Activated effector memory CD4-positive, alpha-beta T cell treated with Interleukin-2 at 50 U/mL for 16 hours (primary cell): ENCODE data around the gene MAPK8.

Experiments used
- DNase-seq: peaks from one replicate; pipeline ENCODE4 v3.0.0-alpha.2; 2020

MAPK8 gene

DNA sequence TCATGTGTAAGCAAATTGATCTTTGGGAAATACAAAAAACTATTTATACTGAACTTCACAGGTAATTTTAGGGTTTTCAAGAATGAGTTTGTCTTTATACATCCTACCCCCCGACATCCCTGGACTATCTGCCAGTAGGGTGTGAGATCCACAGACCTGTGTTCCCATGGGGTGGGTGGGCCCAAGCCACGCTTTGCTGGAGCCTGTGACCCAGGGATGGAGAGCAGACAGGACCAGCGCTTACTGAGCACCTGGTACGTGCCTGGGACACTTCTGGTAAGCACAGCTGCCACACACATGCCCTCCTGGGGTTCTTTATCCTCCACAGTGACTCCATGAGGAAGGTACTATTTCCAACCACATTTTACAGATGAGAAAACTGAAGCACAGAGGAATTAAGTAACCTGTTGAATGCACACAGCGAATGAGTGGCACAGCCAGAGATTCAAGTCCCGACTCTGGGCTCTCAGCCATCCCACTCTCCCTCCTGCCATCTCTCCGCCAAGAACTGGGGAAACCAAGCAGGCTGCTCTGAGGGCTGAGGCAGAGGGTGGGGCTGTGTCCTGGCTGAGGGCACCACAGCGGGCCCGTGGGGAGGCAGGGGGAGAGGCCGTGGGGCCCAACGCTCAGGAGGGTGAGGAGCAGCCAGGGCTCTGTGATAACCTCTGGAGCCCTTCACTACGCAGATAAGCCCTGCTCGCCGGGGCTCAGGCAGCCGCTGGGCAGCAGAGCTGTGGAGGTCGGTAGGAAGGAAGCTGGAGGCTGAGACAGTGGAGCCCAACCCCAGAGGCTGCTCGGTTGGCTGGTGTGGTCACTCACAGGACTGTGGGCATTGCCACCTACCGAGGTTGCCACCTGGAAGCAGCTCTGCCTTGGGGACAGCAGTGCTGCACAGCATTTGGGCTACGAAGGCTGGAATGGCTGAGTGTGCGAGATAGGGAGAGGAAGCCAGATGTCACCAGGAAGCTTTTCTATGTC is 174.2 kb downstream of the MAPK8 start:
- no peak for DNase-seq

DNA sequence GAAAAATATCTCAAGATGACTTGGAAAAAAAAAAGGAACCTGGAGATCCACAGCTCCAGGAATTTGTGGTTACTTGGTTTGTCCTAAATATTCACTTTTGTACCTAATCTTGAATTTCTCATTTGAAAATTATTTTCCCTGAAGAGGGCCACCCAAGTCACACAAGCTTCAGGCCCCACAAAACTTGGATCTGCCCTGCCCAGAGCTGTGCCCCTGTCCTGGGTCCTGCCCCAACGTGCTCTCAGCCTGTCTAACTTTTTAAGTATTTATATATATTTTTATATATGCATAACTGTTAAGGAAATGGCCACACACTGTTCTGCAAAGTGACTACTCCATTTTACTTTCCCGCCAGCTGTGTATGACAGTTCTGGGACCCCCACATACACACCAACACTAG is 174.9 kb downstream of the MAPK8 start:
- DNase-seq = no peak

DNA sequence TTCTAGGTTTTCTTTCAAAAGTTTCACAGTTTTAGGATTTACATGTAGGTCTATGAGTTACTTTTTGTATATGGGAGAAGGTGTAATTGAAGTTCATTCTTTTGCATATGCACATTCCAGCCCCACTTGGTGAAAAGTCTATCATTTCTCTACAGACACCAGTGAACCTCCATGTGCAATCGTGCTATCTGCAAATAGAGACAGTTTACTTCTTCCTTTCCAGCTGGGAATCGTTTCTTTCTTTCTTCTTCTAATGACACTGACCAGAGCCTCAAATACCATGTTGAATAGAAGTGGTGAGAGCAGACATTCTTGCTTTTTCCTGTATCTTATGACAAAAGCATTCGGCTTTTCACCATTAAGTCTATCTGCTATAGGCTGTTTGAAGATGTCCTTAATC is 175.7 kb downstream of the MAPK8 start:
- no peak for DNase-seq

DNA sequence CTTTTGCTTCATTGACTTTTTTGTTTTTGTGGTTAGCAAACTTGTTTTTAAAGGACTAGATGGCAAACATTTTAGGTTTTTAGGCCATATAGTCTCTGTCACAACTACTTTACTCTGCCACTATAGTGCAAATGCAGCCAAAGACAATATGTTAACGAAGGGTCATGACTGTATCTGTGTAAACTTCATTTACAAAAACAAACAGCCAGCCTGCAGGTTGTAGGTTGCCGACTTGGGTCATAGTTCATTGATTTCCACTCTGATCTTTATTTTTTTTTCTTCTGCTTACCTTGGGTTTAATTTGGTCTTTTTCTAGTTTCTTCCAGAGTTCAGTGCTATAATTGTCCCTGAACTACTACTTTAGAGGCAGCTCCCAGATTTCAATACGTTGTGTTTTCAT is 178.4 kb downstream of the MAPK8 start:
- no peak for DNase-seq

DNA sequence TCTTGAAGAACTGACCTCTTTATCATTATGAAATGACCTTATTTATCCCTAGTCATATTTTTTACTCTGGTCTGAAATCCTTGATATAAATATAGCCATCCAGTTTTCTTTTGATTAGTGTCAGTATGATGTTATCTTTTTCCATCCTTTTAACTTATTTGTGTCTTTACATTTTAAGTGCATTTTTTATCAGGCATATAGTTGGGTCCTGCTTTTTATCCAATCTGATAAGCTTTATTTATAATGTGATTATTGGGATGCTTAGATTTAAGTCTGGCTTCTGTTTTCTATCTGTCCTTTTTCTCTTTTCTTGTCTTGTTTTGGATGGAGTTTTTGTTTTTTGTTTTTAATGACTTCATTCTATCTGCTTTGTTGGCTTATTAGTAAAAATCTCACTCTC is 179.2 kb downstream of the MAPK8 start:
- DNase-seq = no peak

DNA sequence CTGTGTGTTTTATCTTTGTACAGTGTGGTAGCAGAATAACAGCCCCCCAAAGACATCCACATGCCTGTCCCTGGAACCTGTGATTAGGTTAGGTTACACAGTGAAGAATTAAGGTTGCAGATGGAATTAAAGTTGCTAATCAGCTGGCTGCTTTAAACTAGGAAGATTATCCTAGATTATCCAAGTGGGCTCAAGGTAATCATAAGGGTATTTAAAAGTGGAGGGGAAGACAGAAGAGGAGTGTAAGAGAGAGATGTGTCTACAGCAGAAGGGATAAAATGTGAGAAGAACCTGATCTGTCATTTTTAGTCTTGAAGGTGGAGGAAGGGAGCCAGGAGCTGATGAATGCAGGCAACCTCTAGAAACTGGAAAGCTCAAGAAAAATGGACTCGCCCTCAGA is 180.8 kb downstream of the MAPK8 start:
- DNase-seq = no peak
